Measurements from ENCODE around the gene CD300LB. TPM values are rescaled to one million over a fixed set of nuclear protein-coding genes. Genes with fewer than 3 reads are reported as not detected.

CD300LB gene
- total RNA-seq, 1 donor from 2014 or later = not detected

GRCh38 chr17:74536890-74537289, 5.6 kb upstream of the CD300LB start:
- Mint-ChIP-seq H3K27ac (ENCODE audit: unreplicated experiment) (no peak overlapping the region), H3K27me3 (ENCODE audit: unreplicated experiment) (peaks cover 11% of the 10 kb centered on the region), H3K4me3 (ENCODE audit: unreplicated experiment) (no peak overlapping the region), H3K36me3 (ENCODE audit: unreplicated experiment) (peaks cover 5% of the 10 kb centered on the region), H3K4me1 (ENCODE audit: low read depth, unreplicated experiment) (no peaks in the 10 kb centered on the region), H3K9me3 (ENCODE audit: unreplicated experiment) (peaks cover 2% of the 10 kb centered on the region)
- DNase-seq = no peak
- TF ChIP-seq CTCF (IDR thresholded peaks at IDR 0.05; ENCODE audit: partially characterized antibody, unreplicated experiment) = no peak

- Mint-ChIP-seq H3K36me3 (ENCODE audit: unreplicated experiment) (peaks cover 8% of the 10 kb centered on the region), H3K27me3 (ENCODE audit: unreplicated experiment) (peaks cover 3% of the 10 kb centered on the region), H3K4me1 (ENCODE audit: low read depth, unreplicated experiment) (no peaks in the 10 kb centered on the region), H3K27ac (ENCODE audit: unreplicated experiment) (no peak overlapping the region), H3K4me3 (ENCODE audit: unreplicated experiment) (no peak overlapping the region), H3K9me3 (ENCODE audit: unreplicated experiment) (peaks cover 3% of the 10 kb centered on the region)
- no peak for TF ChIP-seq CTCF (IDR thresholded peaks at IDR 0.05; ENCODE audit: partially characterized antibody, unreplicated experiment)
- no peak for DNase-seq
Measured at GRCh38 chr17:74532115-74532514, 840 bp upstream of the CD300LB start.

- Mint-ChIP-seq H3K9me3 (ENCODE audit: unreplicated experiment) (peaks cover 5% of the 10 kb centered on the region), H3K4me1 (ENCODE audit: low read depth, unreplicated experiment) (no peaks in the 10 kb centered on the region), H3K36me3 (ENCODE audit: unreplicated experiment) (peaks cover 13% of the 10 kb centered on the region), H3K27me3 (ENCODE audit: unreplicated experiment) (peaks cover 5% of the 10 kb centered on the region), H3K4me3 (ENCODE audit: unreplicated experiment) (no peak overlapping the region), H3K27ac (ENCODE audit: unreplicated experiment) (no peak overlapping the region)
- no peak for TF ChIP-seq CTCF (IDR thresholded peaks at IDR 0.05; ENCODE audit: partially characterized antibody, unreplicated experiment)
- DNase-seq = no peak
Measured at GRCh38 chr17:74530831-74531150, 484 bp downstream of the CD300LB start.

GRCh38 chr17:74529243-74529642, 2.0 kb downstream of the CD300LB start:
- TF ChIP-seq CTCF (IDR thresholded peaks at IDR 0.05; ENCODE audit: partially characterized antibody, unreplicated experiment) = no peak
- Mint-ChIP-seq H3K36me3 (ENCODE audit: unreplicated experiment) (peaks cover 16% of the 10 kb centered on the region), H3K27me3 (ENCODE audit: unreplicated experiment) (peaks cover 12% of the 10 kb centered on the region)

GRCh38 chr17:74528491-74529199, 2.6 kb downstream of the CD300LB start:
- peaks cover 12% of the 10 kb centered on the region for H3K27me3 Mint-ChIP-seq (ENCODE audit: unreplicated experiment)
- peaks cover 9% of the 10 kb centered on the region for H3K9me3 Mint-ChIP-seq (ENCODE audit: unreplicated experiment)
- no peak for DNase-seq
- peaks cover 16% of the 10 kb centered on the region for H3K36me3 Mint-ChIP-seq (ENCODE audit: unreplicated experiment)
- H3K27ac Mint-ChIP-seq (ENCODE audit: unreplicated experiment) = no peak overlapping the region
- H3K4me1 Mint-ChIP-seq (ENCODE audit: low read depth, unreplicated experiment) = no peaks in the 10 kb centered on the region
- H3K4me3 Mint-ChIP-seq (ENCODE audit: unreplicated experiment) = no peak overlapping the region
- TF ChIP-seq CTCF (IDR thresholded peaks at IDR 0.05; ENCODE audit: partially characterized antibody, unreplicated experiment) = no peak

More at GRCh38 chr17:74529243-74529642, 2.0 kb downstream of the CD300LB start:
- DNase-seq = no peak
- H3K4me1 Mint-ChIP-seq (ENCODE audit: low read depth, unreplicated experiment) = no peaks in the 10 kb centered on the region
- H3K9me3 Mint-ChIP-seq (ENCODE audit: unreplicated experiment) = peaks cover 9% of the 10 kb centered on the region
- H3K27ac Mint-ChIP-seq (ENCODE audit: unreplicated experiment) = no peak overlapping the region
- no peak overlapping the region for H3K4me3 Mint-ChIP-seq (ENCODE audit: unreplicated experiment)

All from glutamatergic neuron (in vitro differentiated cells).